ENCODE data around the gene HNRNPLL.
"Not testable (repeated sequence)": the region's sequence is repeated elsewhere in the genome, so short reads cannot be mapped to it uniquely, and the experiment has no call there.

The HNRNPLL gene

GRCh38 chr2:38557217-38557616 lies 45.5 kb downstream of the HNRNPLL start:
- DNase-seq (ENCODE audit: extremely low read depth in 1 of 2, low read depth in 1 of 2) = no peak

GRCh38 chr2:38556006-38556801 lies 46.5 kb downstream of the HNRNPLL start:
- DNase-seq (ENCODE audit: extremely low read depth in 1 of 2, low read depth in 1 of 2) = no peak

GRCh38 chr2:38554973-38555595 lies 47.6 kb downstream of the HNRNPLL start:
- DNase-seq (ENCODE audit: extremely low read depth in 1 of 2, low read depth in 1 of 2) = no peak

GRCh38 chr2:38553554-38553953 lies 49.2 kb downstream of the HNRNPLL start:
- no peak for DNase-seq (ENCODE audit: extremely low read depth in 1 of 2, low read depth in 1 of 2)

- no peak for DNase-seq (ENCODE audit: extremely low read depth in 1 of 2, low read depth in 1 of 2)
These were observed 50.5 kb downstream of the HNRNPLL start for GRCh38 chr2:38552259-38552658.

- DNase-seq (ENCODE audit: extremely low read depth in 1 of 2, low read depth in 1 of 2) = no peak
These were observed 51.0 kb downstream of the HNRNPLL start for GRCh38 chr2:38551746-38552145.

- no peak for DNase-seq (ENCODE audit: extremely low read depth in 1 of 2, low read depth in 1 of 2)
These were observed 51.6 kb downstream of the HNRNPLL start for GRCh38 chr2:38551171-38551570.

- no peak for DNase-seq (ENCODE audit: extremely low read depth in 1 of 2, low read depth in 1 of 2)
These were observed 52.9 kb downstream of the HNRNPLL start for GRCh38 chr2:38549851-38550250.

- DNase-seq (ENCODE audit: extremely low read depth in 1 of 2, low read depth in 1 of 2) = no peak
These were observed 53.5 kb downstream of the HNRNPLL start for GRCh38 chr2:38549071-38549704.

GRCh38 chr2:38547791-38548190 lies 54.9 kb downstream of the HNRNPLL start:
- DNase-seq (ENCODE audit: extremely low read depth in 1 of 2, low read depth in 1 of 2) = no peak

- DNase-seq (ENCODE audit: extremely low read depth in 1 of 2, low read depth in 1 of 2) = no peak
These were observed 56.1 kb downstream of the HNRNPLL start for GRCh38 chr2:38546585-38546984.

GRCh38 chr2:38546064-38546463 lies 56.7 kb downstream of the HNRNPLL start:
- no peak for DNase-seq (ENCODE audit: extremely low read depth in 1 of 2, low read depth in 1 of 2)

GRCh38 chr2:38542248-38542631 lies 60.5 kb downstream of the HNRNPLL start:
- not testable (repeated sequence) for DNase-seq (ENCODE audit: extremely low read depth in 1 of 2, low read depth in 1 of 2)

- no peak for DNase-seq (ENCODE audit: extremely low read depth in 1 of 2, low read depth in 1 of 2)
These were observed 62.0 kb downstream of the HNRNPLL start for GRCh38 chr2:38540580-38541286.

- DNase-seq (ENCODE audit: extremely low read depth in 1 of 2, low read depth in 1 of 2) = no peak
These were observed 63.6 kb downstream of the HNRNPLL start for GRCh38 chr2:38539086-38539485.

GRCh38 chr2:38537937-38538525 lies 64.7 kb downstream of the HNRNPLL start:
- DNase-seq (ENCODE audit: extremely low read depth in 1 of 2, low read depth in 1 of 2) = no peak

- DNase-seq (ENCODE audit: extremely low read depth in 1 of 2, low read depth in 1 of 2) = not testable (repeated sequence)
These were observed 65.4 kb downstream of the HNRNPLL start for GRCh38 chr2:38537296-38537695.

- DNase-seq (ENCODE audit: extremely low read depth in 1 of 2, low read depth in 1 of 2) = peak; percentile 10 to 76
These were observed 66.8 kb downstream of the HNRNPLL start for GRCh38 chr2:38535744-38536506.

GRCh38 chr2:38535404-38535743 lies 67.4 kb downstream of the HNRNPLL start:
- DNase-seq (ENCODE audit: extremely low read depth in 1 of 2, low read depth in 1 of 2) = no peak

- no peak for DNase-seq (ENCODE audit: extremely low read depth in 1 of 2, low read depth in 1 of 2)
These were observed 67.9 kb downstream of the HNRNPLL start for GRCh38 chr2:38534746-38535403.
